Liver (tissue), 9 donors: Measurements from ENCODE around the gene UGT1A8. TPM values are rescaled to one million over a fixed set of nuclear protein-coding genes. Genes with fewer than 3 reads are reported as not detected.

ENCODE experiments used
- DNase-seq: peaks from one replicate; pipeline ENCODE4 v3.0.0-alpha.2; 2017; ENCODE audit warnings: low spot score
- H3K27ac ChIP-seq, 2 donors: one replicate each; pipeline ENCODE4 v1.7.0; 2013; ENCODE audit warnings: inconsistent platforms in 2 of 2, low read length in 2 of 2, control low read depth in 1 of 2, low read depth in 1 of 2, mild to moderate bottlenecking in 1 of 2
- H3K27me3 ChIP-seq, 4 donors: one replicate each; pipeline versions ENCODE4 v1.6.1 to v1.7.0; 2013; ENCODE audit warnings: low read length in 3 of 4, inconsistent platforms in 1 of 4, mild to moderate bottlenecking in 1 of 4, moderate library complexity in 1 of 4; ENCODE audit not compliant: control insufficient read depth in 4 of 4, insufficient read depth in 4 of 4
- H3K36me3 ChIP-seq, 4 donors: one replicate each; pipeline versions ENCODE4 v1.6.1 to v1.7.0; 2013; ENCODE audit warnings: low read length in 3 of 4, mild to moderate bottlenecking in 3 of 4, low read depth in 1 of 4, moderate library complexity in 1 of 4; ENCODE audit not compliant: control insufficient read depth in 4 of 4, insufficient read depth in 3 of 4
- H3K4me1 ChIP-seq, 4 donors: one replicate each; pipeline versions ENCODE4 v1.6.1 to v1.7.0; 2013; ENCODE audit warnings: low read length in 3 of 4, mild to moderate bottlenecking in 3 of 4, moderate library complexity in 1 of 4; ENCODE audit not compliant: control insufficient read depth in 4 of 4, insufficient read depth in 4 of 4
- H3K4me3 ChIP-seq, 3 donors: one replicate each; pipeline versions ENCODE4 v1.6.1 to v1.7.0; 2013; ENCODE audit warnings: low read length in 3 of 3, control low read depth in 1 of 3, low read depth in 1 of 3, mild to moderate bottlenecking in 1 of 3
- H3K9ac ChIP-seq, 2 donors: one replicate each; pipeline ENCODE4 v1.7.0; 2013; ENCODE audit warnings: low read length in 2 of 2, mild to moderate bottlenecking in 2 of 2, moderate library complexity in 2 of 2, control low read depth in 1 of 2, low read depth in 1 of 2
- H3K9me3 ChIP-seq, 4 donors: one replicate each; pipeline versions ENCODE4 v1.6.1 to v1.7.0; 2013; ENCODE audit warnings: low read length in 3 of 4; ENCODE audit not compliant: control insufficient read depth in 4 of 4
- ATF3 ChIP-seq: IDR thresholded peaks from 2 replicates; pipeline ENCODE4 v1.6.1; 2016; ENCODE audit warnings: antibody characterized with exemption
- EGR1 ChIP-seq, 2 donors: IDR thresholded peaks; 2 replicates each; pipeline ENCODE4 v1.6.1; 2016 to 2018; ENCODE audit warnings: antibody characterized with exemption in 2 of 2, low read depth in 2 of 2
- FOXA1 ChIP-seq: IDR thresholded peaks from 2 replicates; pipeline ENCODE4 v1.6.1; 2016; ENCODE audit warnings: antibody characterized with exemption
- FOXA2 ChIP-seq: IDR thresholded peaks from 2 replicates; pipeline ENCODE4 v1.6.1; 2016; ENCODE audit warnings: antibody characterized with exemption
- HNF4A ChIP-seq, 2 donors: conservative IDR thresholded peaks; 2 replicates each; pipeline ENCODE4 v1.6.1; 2016; ENCODE audit warnings: antibody characterized with exemption in 2 of 2, mild to moderate bottlenecking in 2 of 2
- HNF4G ChIP-seq: IDR thresholded peaks from 2 replicates; pipeline ENCODE4 v1.6.1; 2016; ENCODE audit warnings: antibody characterized with exemption
- JUND ChIP-seq, 2 donors: IDR thresholded peaks; 2 replicates each; pipeline ENCODE4 v1.6.1; 2016; ENCODE audit warnings: antibody characterized with exemption in 2 of 2
- MAX ChIP-seq: IDR thresholded peaks from 2 replicates; pipeline ENCODE4 v1.6.1; 2016; ENCODE audit warnings: antibody characterized with exemption
- RAD21 ChIP-seq, 2 donors: IDR thresholded peaks; 2 replicates each; pipeline ENCODE4 v1.6.1; 2016; ENCODE audit warnings: antibody characterized with exemption in 2 of 2, mild to moderate bottlenecking in 2 of 2
- REST ChIP-seq: IDR thresholded peaks from 2 replicates; pipeline ENCODE4 v1.6.1; 2016; ENCODE audit warnings: antibody characterized with exemption, mild to moderate bottlenecking
- RXRA ChIP-seq, 2 donors: IDR thresholded peaks; 2 replicates each; pipeline ENCODE4 v1.6.1; 2017 to 2018; ENCODE audit warnings: antibody characterized with exemption in 2 of 2, mild to moderate bottlenecking in 1 of 2
- SP1 ChIP-seq: IDR thresholded peaks from 2 replicates; pipeline ENCODE4 v1.6.1; 2018; ENCODE audit warnings: antibody characterized with exemption, mild to moderate bottlenecking
- TAF1 ChIP-seq: conservative IDR thresholded peaks from 2 replicates; pipeline ENCODE4 v1.6.1; 2016; ENCODE audit warnings: antibody characterized with exemption, mild to moderate bottlenecking
- YY1 ChIP-seq: IDR thresholded peaks from 2 replicates; pipeline ENCODE4 v1.6.1; 2016; ENCODE audit warnings: antibody characterized with exemption, mild to moderate bottlenecking
- ZBTB33 ChIP-seq: IDR thresholded peaks from 2 replicates; pipeline ENCODE4 v1.6.1; 2016; ENCODE audit warnings: antibody characterized with exemption
- WGBS: extraction: QIAGEN DNeasy Blood & Tissue Kit; methylation state at CpG from one replicate; pipeline ENCODE4 v1.1.7; 2013; 5-methylcytosine and 5-hydroxymethylcytosine counted together
- polyA plus RNA-seq, 2 donors: library from polyadenylated mRNA; stranded (reverse) in 1 of 2; unstranded in 1 of 2; fragments of 200-250 nt in 1 of 2; fragments of >200 nt in 1 of 2; fragmentation: Nextera tagmentation in 1 of 2; extraction: Ambion mirVana in 1 of 2; gene quantifications; one replicate each; pipeline versions ENCODE4 v1.2.1 to v1.2.3, GENCODE V29; 2013 to 2015
- total RNA-seq, 2 donors: library from RNA; depleted of rRNA; stranded (reverse); fragments of >200 nt; gene quantifications; one replicate each; pipeline ENCODE4 v1.2.3, GENCODE V29; 2014
- donor health status: healthy.
- donor health status: healthy.
- donor health status: healthy.
- donor health status: healthy.
- donor health status: healthy.

The UGT1A8 gene
- total and polyA plus RNA-seq, 4 donors: 0.17 to 0.51 (median 0.48) TPM; not detected in 1

GRCh38 chr2:233758849-233759248 is 141.4 kb downstream of the UGT1A8 start (continued):
- TF ChIP-seq ZBTB33 (no peak), FOXA2 (no peak), EGR1 (IDR thresholded peaks at IDR 0.05; ENCODE audit: low read depth in 2 of 2) (no peak), YY1 (no peak)

GRCh38 chr2:233760043-233760442 is 142.6 kb downstream of the UGT1A8 start, which contains the start of gene UGT1A1:
Gene UGT1A1, plus strand, starts transcription at chr2:233760270. Its CDS starts 18 bp downstream, at chr2:233760288.
- no peaks in the 10 kb centered on the region for H3K9me3 ChIP-seq
- TF ChIP-seq RXRA (IDR thresholded peaks at IDR 0.05): peak; percentile 79 to 81
- no peak for TF ChIP-seq ATF3
- peak; percentile 27 for TF ChIP-seq REST
- peak; percentile 44 for TF ChIP-seq ZBTB33
- TF ChIP-seq FOXA2: peak; percentile 44
- TF ChIP-seq HNF4G: no peak
- peak; percentile 33 to 45 for TF ChIP-seq JUND (IDR thresholded peaks at IDR 0.05)
- TF ChIP-seq FOXA1: peak; percentile 48
- peak; percentile 63 to 68 for TF ChIP-seq HNF4A (conservative IDR thresholded peaks at IDR 0.05)
- TF ChIP-seq MAX: no peak
- peak; percentile 76 for TF ChIP-seq SP1
- TF ChIP-seq TAF1: peak; percentile 91
- TF ChIP-seq EGR1 (IDR thresholded peaks at IDR 0.05; ENCODE audit: low read depth in 2 of 2): peak in 1 of 2 donors; percentile 30
- TF ChIP-seq YY1: peak; percentile 67
- peak; percentile 18 to 41 for TF ChIP-seq RAD21 (IDR thresholded peaks at IDR 0.05)
- H3K27me3 ChIP-seq: no peaks in the 10 kb centered on the region
- no peaks in the 10 kb centered on the region for H3K36me3 ChIP-seq
- WGBS: 54% methylated on average over 6 of the region's 6 CpGs
- H3K4me3 ChIP-seq: peak within 1 kb of the TSS; percentile 46 to 86 (median 46)
- peak within 1 kb of the TSS; percentile 34 to 99 for H3K9ac ChIP-seq
- peak within 1 kb of the TSS; percentile 85 to 94 for H3K27ac ChIP-seq
- DNase-seq: no peak
- H3K4me1 ChIP-seq: peaks cover 6 to 65% (median 32%) of the 10 kb centered on the region in 4 donors
